HG02981 (cell line): ENCODE data around the gene SF3B2.
"Not testable (repeated sequence)": the region's sequence is repeated elsewhere in the genome, so short reads cannot be mapped to it uniquely, and the experiment has no call there.

Source experiments
- ATAC-seq: cut with Tn5 transposase; IDR thresholded peaks from one replicate; pipeline ENCODE4 v1.9.1; 2021; ENCODE audit warnings: mild to moderate bottlenecking, moderate library complexity; ENCODE audit not compliant: unreplicated experiment

SF3B2 gene

DNA sequence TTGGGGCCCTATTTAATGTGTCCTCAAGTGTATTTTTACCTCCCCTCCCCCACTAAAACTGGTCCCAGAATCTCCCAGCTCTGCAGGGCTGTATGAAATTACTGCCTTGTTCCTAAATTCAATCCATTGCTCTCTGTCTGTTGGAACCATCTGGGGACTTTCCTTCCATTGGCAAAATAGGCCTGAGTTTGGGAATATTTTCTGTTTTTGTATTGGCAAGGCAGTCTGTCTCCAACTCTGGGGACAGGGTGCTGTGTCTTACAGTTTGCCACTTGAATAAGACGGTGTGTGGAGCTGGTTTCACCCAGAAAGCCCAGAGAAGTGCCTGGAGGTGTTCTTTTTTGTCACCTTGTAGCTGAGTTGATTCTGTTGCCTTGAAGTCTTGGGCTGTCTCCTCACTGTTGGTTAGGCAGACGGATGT is 19.2 kb downstream of the SF3B2 start:
- no peak for ATAC-seq

DNA sequence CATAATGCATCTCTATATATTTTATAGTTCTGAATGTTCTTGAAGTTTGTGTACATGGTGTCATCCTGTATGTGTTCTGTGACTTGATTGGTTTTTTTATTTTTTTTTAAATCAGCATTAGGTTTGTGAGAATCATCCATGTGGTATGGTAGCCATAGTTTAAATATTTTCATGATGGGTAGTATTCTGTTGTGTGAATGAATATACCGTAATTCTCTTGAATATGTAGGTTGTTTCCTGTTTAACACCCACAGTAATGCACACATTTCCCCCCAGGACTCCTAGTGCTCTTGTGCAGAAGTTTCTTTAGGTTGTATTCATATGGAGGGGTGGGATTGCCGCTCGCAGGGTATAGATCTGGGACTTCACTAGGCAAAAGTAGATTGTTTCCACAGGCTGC is 19.9 kb downstream of the SF3B2 start:
- ATAC-seq: no peak

DNA sequence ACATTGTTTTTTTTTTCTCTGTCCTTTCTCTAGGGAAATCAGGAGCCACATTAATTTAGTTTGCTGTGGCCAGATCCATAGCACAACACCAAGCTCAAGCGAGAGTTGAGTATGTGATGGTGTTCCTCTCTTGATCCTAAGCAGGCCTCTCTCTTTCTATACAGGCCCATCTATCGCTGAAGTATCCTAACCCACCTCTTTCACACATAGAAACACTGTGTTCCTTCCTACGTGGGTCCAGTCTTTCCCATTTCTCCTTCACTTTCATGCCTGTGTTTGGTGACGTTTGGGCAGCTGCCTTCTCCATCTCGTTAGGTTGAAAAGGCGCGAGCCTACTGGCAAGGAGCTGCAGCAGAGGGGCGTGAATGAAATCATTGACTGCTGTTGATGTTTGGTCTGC is 20.4 kb downstream of the SF3B2 start:
- no peak for ATAC-seq

DNA sequence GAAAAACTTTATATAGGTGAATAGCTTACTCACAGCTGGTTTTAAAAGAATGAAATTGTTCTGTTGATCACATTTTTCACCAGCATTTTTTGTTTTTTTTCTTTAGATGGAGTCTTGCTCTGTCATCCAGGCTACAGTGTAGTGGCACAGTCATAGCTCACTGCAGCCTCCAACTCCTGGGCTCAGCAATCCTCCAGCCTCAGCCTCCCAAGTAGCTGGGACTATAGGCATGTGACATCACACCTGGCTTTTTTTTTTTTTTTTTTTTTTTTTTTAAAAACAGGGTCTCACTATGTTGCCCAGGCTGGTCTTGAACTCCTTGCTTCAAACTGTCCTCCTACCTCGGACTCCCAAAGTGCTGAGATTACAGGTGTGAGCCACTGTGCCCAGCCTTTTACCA is 21.5 kb downstream of the SF3B2 start:
- no peak for ATAC-seq

DNA sequence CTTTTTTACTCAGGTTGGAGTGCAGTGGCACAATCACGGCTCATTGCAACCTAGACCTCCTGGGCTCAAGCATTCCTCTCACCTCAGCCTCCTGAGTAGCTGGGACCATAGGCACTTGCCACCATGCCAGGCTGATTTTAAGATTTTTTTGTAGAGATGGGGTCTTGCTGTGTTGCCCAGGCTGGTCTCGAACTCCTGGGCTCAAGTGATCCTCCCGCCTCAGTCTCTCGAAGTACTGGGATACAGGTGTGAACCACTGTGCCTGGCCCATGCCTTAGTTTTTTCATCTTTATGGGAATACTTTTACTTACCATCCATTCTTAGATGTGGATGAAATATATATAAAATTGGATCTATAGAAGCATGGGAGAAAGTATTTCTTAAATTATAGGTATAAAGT is 23.1 kb downstream of the SF3B2 start:
- ATAC-seq: no peak

DNA sequence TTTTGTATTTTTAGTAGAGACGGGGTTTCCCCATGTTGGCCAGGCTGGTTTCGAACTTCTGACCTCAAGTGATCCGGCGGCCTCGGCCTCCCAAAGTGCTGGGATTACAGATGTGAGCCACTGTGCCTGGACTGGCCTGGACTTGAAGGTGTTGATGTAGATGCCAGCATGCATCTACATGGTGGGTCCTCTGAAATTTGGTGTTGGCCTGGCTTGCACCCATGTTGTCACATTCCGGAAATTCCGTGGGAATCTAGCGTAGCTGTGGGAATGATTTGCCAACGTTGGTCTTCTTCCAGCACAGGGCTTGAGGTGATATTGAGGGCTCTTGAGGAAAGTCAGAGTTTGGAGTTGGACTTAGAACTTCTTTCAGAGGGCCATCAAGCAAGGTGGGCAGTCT is 24.4 kb downstream of the SF3B2 start:
- no peak for ATAC-seq

DNA sequence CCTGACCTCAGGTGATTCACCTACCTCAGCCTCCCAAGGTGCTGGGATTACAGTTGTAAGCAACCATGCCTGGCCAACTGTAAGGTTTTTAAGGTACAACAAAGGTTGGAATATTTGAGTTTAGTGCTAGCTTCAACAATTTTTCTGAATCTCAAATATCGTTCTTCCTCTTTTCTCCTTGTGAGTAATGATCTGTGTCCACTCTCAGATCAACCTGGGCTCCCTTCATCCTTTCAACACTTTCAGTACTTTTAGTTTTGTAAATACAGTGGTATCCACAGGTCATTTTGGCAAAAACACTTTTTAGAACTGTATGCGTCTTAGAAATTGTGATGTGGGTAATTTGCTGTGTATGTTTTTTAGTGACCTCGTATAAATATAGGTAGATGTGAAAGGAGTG is 25.8 kb downstream of the SF3B2 start:
- ATAC-seq: no peak

DNA sequence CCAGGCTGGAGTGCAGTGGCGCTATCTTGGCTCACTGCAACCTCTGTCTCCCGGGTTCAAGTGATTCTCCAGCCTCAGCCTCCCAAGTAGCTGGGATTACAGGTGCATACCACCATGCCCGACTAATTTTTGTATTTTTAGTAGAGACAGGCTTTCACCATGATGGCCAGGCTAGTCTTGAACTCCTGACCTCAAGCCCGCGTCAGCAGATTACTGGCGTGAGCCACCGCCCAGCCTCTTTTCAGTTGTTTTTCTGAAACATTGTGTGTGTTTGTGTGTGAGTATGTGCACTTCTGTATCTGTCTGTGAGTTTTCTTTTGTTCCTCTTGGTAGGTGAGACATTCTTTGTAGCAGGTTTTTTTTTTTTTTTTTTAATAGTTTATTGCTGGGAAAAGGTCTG is 26.8 kb downstream of the SF3B2 start:
- not testable (repeated sequence) for ATAC-seq

DNA sequence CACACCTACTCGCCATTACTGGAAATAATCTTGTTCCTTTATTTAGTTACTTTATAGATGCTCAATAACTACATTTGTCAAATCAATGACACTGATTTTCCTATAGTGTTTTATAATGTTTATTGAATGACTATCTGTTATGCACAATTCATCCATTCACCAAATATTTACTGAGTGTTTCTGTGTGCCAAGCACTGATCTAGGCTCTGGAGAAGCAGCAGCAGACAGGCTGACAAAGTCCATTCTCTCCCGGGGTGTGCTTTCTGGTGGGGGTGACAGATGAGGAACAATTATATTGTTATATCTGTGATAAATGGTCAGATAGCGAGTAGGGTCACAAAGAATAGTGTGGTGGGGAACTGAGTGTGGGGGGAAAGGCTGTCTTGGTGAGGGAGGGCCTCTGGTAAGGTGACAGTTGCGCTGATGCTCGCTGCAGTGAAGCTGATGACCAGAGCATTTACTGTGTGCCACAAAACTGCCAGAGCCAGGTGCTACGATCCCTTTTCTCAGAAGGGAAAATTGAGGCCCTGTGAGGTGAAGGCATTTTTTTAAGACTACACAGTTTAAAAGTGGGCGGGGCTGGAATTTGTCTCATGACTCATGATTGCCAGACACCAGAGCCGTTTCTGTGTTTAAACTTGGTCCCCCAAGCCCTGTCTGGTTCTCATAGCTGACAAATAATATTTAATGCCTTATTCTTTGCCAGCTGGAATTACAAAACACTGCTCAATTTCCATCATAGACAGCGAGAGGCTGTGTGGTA is 28.1 kb downstream of the SF3B2 start:
- no peak for ATAC-seq

DNA sequence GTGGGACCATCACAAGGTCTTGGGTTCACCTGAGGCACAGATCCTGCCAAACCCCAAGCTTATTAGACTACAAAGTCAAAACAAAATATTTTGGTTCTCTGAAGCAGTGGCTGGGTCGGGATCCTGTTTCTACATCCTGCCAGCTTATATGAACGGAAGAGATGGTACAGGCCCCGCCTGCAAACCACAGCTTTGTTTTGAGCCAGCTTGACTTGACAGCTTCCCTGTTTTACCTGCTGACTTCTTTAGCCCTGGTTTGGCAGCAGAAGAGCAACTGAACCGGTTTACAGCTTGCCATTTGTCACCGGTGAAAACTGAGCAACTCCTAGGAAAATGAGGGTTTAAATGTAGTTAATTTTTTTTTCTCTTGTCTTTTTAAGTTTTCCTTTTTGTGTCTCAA is 29.3 kb downstream of the SF3B2 start:
- ATAC-seq: peak; percentile 59

DNA sequence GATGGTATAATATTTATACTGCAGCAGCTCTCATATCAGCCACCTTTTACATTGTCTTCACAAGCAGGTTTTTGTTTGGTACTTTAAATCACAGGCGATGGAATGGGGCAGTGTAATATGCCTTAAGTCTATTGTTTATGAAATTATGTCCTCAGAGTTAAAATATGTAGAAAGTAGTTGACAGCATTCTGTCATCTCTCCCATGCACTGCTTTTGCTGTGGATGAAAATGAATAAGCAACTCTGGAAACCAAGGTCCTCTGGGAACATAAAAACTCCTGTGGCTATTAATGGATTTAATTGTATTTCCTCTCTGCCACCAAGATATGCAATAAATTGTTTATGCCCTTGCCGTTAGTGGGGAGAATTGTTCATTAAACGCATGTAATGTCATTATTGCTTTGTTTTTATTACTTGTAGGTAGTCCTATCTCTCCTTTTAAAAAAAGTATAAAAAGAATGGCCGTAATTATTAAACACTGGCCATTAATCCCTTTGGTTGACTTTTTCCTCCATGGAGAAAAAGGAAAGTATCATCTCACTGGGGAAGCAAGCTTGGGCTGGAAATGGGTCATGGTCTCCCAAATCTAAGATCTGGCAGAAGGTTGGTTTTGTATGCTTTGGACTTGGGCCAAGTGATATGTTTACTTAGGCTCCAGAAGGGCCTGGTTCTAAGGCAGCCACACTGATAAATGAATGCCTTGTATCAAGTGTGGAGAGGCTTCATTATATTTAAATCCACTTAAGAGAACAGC is 31.0 kb downstream of the SF3B2 start:
- no peak for ATAC-seq

DNA sequence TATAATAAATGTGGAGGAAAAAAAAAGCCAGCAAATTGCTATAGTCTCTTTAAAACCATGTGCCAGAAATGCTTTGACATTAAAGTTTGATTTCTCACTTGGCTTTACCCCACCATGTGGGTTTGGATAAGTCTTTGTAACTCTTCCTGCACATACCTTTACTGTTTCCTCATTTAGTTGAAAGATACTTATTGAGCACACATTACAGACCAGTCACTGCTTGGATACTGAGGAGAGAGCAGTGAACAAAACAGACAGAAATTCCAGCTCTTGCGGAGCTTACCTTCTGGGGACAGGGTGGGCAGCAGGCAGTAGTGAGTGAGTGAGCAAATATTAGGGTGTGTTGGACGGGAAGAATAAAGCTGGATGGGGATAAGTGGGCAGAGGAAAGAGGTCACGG is 31.6 kb downstream of the SF3B2 start:
- no peak for ATAC-seq

DNA sequence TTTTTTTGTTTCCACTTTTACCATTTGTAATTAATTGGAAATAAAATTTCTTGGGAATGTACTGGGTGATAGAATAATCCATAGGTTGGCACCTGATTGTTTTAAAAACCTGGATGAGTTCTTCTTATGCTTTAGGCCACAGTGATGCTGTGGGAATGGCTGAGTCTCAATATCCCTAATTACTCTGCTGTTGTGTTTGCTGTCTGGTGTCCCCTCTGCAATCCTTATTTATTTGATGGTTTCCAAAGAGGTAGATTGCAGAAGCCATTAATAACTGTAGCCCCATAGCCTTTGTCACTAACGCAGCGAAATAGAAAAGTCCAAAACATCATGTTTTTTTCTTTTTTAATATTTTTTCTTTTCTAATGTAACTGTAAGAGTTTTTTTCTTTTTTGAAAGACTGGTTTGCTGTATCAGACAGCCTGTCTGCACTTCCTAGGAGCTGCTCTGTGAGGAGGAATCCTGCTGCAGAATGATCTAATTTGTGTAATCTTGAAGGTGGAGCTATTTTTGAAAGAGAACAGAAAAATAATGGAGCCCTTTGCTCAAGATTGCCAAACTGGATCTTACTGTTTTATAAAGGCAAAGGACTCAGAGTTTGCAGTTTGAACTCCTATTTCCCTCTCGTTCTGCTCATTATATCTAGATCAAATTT is 32.8 kb downstream of the SF3B2 start:
- no peak for ATAC-seq

DNA sequence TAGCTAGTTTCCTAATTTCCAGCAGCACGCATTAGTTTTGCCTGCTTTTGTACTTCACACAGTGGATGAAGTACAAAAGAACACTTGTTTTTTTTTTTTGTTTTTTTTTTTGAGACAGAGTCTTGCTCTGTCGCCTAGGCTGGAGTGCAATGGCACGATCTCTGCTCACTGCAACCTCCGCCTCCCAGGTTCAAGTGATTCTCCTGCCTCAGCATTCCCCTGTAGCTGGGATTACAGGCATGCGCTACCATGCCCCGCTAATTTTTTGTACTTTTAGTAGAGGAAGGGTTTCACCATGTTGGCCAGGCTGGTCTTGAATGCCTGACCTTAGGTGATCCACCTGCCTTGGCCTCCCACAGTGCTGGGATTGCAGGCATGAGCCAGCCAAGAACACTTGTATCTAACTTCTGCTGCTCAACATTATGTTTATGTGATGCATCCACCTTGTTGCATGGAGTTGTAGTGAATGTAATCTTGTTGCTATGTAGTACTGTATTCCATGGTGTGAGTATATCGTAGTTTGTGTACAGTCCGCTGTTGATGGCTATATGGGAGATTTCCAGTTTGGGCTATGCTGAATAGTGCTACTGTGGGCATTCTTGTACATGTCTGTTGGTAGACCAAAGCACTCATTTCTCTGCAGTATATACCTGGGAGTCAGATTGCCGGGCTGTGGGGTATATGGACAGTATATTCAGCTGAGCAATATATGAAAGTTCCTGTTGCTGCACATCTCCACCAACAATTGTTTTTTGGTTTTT is 35.2 kb downstream of the SF3B2 start:
- ATAC-seq: no peak

DNA sequence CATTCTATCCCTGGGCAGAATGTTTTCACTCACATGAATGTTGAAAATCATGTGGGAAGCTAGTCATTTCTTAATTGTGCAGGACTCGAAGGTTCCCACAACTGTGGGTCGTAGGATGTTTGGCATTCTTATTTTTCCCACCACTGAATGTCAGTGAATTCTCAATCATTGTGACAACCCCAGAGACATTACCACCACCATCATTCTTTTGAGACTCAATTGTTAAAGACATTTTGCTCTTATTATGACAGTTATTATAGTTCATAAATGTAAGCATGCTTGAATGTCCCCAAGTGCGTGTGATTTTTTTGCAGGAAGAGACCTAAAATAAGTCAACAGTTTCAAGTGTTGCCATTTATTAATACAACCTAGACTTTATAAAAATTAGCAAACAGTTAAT is 36.9 kb downstream of the SF3B2 start:
- no peak for ATAC-seq

DNA sequence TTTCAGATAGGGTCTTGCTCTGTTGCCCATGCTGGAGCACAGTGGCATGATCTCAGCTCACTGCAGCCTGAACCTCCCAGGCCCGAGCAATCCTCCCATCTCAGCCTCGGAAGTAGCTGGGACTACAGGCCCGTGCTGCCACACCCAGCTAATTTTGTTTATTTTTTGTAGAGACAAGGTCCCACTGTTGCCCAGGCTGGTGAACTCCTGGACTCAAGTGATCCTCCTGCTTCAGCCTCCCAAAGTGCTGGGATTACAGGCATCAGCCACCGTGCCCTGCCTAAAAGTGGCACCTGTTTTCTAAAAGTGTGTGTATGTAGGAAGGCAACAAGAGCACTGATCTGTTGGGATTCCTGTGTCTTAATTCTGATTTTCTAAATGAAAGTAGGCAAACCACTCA is 38.1 kb downstream of the SF3B2 start:
- no peak for ATAC-seq

DNA sequence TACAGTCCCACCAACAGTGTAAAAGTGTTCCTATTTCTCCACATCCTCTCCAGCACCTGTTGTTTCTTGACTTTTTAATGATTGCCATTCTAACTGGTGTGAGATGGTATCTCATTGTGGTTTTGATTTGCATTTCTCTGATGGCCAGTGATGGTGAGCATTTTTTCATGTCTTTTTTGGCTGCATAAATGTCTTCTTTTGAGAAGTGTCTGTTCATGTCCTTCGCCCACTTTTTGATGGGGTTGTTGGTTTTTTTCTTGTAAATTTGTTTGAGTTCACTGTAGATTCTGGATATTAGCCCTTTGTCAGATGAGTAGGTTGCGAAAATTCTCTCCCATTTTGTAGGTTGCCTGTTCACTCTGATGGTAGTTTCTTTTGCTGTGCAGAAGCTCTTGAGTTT is 40.0 kb downstream of the SF3B2 start:
- ATAC-seq: not testable (repeated sequence)

DNA sequence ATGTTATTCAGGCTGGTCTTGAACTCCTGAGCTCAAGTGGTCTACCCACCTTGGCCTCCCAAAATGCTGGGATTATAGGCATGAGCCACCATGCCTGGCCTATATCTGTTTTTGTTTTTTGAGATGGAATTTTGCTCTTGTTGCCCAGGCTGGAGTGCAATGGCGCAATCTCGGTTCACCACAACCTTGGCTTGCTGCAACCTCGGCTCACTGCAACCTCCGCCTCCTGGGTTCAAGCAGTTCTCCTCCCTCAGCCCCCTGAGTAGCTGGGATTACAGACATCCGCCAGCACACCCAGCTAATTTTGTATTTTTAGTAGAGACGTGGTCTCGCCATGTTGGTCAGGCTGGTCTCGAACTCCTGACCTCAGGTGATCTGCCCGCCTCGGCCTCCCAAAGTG is 47.6 kb downstream of the SF3B2 start:
- not testable (repeated sequence) for ATAC-seq

DNA sequence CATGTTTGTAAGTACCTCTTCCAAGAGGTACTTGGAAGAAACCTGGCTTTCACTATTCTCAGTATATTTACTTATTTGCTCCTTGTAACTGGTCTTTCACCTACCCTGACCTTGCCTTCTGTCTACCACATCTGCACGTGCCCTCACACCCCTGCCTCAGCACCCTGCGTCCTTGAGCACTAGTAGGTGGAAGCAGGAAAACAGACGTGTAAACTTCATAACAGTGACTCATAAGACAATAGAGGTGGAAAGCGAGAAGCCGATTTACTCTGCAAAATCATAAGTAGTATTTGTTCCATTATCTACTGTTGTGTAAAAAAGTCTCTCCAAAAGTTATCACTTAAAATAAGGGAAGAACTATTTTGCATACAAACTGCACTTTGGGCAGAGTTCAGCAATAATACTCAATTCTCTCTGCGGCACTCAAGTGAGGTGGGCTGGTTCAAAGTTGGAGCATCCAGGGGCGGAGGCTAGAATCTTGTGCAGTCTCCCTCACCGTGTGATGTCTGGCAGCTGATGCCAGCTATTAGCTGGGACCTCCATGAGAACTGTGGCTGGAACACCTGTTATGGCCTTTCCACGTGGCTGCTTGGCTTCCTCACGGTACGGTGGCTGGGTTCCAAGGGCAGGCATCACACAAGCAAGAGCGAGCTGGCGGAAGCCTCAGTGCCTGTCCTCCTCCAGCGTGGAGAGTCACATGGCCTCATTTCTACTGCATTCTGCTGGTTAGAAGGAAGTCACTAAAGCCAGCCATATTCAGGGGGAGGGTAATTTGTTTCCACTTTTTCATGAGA is 48.3 kb downstream of the SF3B2 start:
- ATAC-seq: peak; percentile 48

DNA sequence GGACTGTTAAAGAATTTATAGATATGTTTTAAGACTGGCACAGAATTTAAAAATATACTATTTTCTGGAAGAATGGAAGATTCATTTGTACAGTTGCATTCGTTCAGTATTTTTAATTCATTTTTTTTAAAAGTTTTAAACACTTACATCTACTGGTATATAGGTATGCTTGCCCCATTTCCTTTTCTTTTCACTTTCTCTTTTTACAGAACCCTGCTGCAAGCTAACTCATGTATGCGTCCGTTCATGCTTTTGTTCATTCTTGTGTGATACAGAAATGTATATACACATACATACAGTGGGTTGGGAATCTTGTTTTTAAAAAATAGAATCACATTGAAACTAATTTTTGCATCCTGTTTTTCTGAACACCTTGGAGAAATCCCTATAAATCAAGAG is 48.9 kb downstream of the SF3B2 start:
- ATAC-seq: peak; percentile 13
